ENCODE data around the gene ANTKMT.

GRCh38 chr16:716768-717325, 4.1 kb upstream of the ANTKMT start:
- TF ChIP-seq REST (IDR thresholded peaks at IDR 0.05; ENCODE audit: borderline replicate concordance) (no peak), CTCF (IDR thresholded peaks at IDR 0.05; ENCODE audit: poor library complexity, severe bottlenecking) (no peak), EP300 (conservative IDR thresholded peaks at IDR 0.05; ENCODE audit: poor library complexity, severe bottlenecking) (no peak), EZH2 (IDR thresholded peaks at IDR 0.05; ENCODE audit: borderline replicate concordance, insufficient read depth, low read length, poor library complexity, severe bottlenecking) (no peak), TAF1 (IDR thresholded peaks at IDR 0.05; ENCODE audit: low read depth) (no peak), SMC3 (conservative IDR thresholded peaks at IDR 0.05; ENCODE audit: poor library complexity) (no peak), POLR2AphosphoS5 (IDR thresholded peaks at IDR 0.05) (no peak), RAD21 (conservative IDR thresholded peaks at IDR 0.05) (no peak)
